ENCODE results near the gene LDLRAD4.

LDLRAD4 gene

GRCh38 chr18:13206301-13206700 lies 12.3 kb upstream of the LDLRAD4 start:
- no peak for DNase-seq

GRCh38 chr18:13207294-13207693 lies 11.3 kb upstream of the LDLRAD4 start:
- no peak for DNase-seq

GRCh38 chr18:13211534-13211933 lies 7.0 kb upstream of the LDLRAD4 start:
- no peak for DNase-seq

- DNase-seq, result no peak
Measured at GRCh38 chr18:13213036-13213795, 5.3 kb upstream of the LDLRAD4 start.

GRCh38 chr18:13214609-13215008 lies 4.0 kb upstream of the LDLRAD4 start:
- no peak for DNase-seq

- DNase-seq, result peak; percentile 48
Measured at GRCh38 chr18:13216092-13216582, 2.4 kb upstream of the LDLRAD4 start.

GRCh38 chr18:13216711-13217465 lies 1.7 kb upstream of the LDLRAD4 start:
- peak; percentile 59 for DNase-seq

- peak; percentile 64 for DNase-seq
Measured at GRCh38 chr18:13217466-13217961, 1.0 kb upstream of the LDLRAD4 start.

GRCh38 chr18:13217971-13218367 lies 591 bp upstream of the LDLRAD4 start:
- no peak for DNase-seq

GRCh38 chr18:13218997-13219396 lies 437 bp downstream of the LDLRAD4 start:
- DNase-seq, result no peak

- DNase-seq, result no peak
Measured at GRCh38 chr18:13219593-13220159, 1.1 kb downstream of the LDLRAD4 start.

GRCh38 chr18:13220361-13220991 lies 1.9 kb downstream of the LDLRAD4 start:
- no peak for DNase-seq

GRCh38 chr18:13221869-13222855 lies 3.6 kb downstream of the LDLRAD4 start:
- no peak for DNase-seq

GRCh38 chr18:13222856-13223281 lies 4.3 kb downstream of the LDLRAD4 start:
- DNase-seq, result no peak

GRCh38 chr18:13223311-13224143 lies 5.0 kb downstream of the LDLRAD4 start:
- no peak for DNase-seq

GRCh38 chr18:13225261-13225660 lies 6.7 kb downstream of the LDLRAD4 start:
- no peak for DNase-seq

- DNase-seq, result no peak
Measured at GRCh38 chr18:13226533-13227144, 8.1 kb downstream of the LDLRAD4 start.

GRCh38 chr18:13227910-13228309 lies 9.3 kb downstream of the LDLRAD4 start:
- DNase-seq, result no peak

GRCh38 chr18:13229001-13229671 lies 10.6 kb downstream of the LDLRAD4 start:
- no peak for DNase-seq

GRCh38 chr18:13231151-13231550 lies 12.6 kb downstream of the LDLRAD4 start:
- no peak for DNase-seq

Data from stimulated activated CD4-positive, alpha-beta T cell treated with anti-CD3 and anti-CD28 coated beads, Interleukin-4, amount 100 ng/mL, for 1 hour (primary cell).